Measurements from ENCODE around the gene DOK5.

DOK5 gene

GRCh38 chr20:54608039-54608745 is 132.8 kb downstream of the DOK5 start:
- TF ChIP-seq CTCF (IDR thresholded peaks at IDR 0.05; ENCODE audit: extremely low read depth, missing control alignments): no peak
- DNase-seq (ENCODE audit: low spot score): no peak

- TF ChIP-seq CTCF (IDR thresholded peaks at IDR 0.05; ENCODE audit: extremely low read depth, missing control alignments): no peak
- no peak for DNase-seq (ENCODE audit: low spot score)
Observed at GRCh38 chr20:54608943-54609342, 133.6 kb downstream of the DOK5 start.

- no peak for TF ChIP-seq CTCF (IDR thresholded peaks at IDR 0.05; ENCODE audit: extremely low read depth, missing control alignments)
- no peak for DNase-seq (ENCODE audit: low spot score)
Observed at GRCh38 chr20:54611708-54612412, 136.5 kb downstream of the DOK5 start.

GRCh38 chr20:54618412-54618811 is 143.0 kb downstream of the DOK5 start:
- TF ChIP-seq CTCF (IDR thresholded peaks at IDR 0.05; ENCODE audit: extremely low read depth, missing control alignments): no peak
- DNase-seq (ENCODE audit: low spot score): no peak

GRCh38 chr20:54619181-54619580 is 143.8 kb downstream of the DOK5 start:
- TF ChIP-seq CTCF (IDR thresholded peaks at IDR 0.05; ENCODE audit: extremely low read depth, missing control alignments): no peak
- DNase-seq (ENCODE audit: low spot score): no peak

GRCh38 chr20:54619682-54620081 is 144.3 kb downstream of the DOK5 start:
- TF ChIP-seq CTCF (IDR thresholded peaks at IDR 0.05; ENCODE audit: extremely low read depth, missing control alignments): no peak
- no peak for DNase-seq (ENCODE audit: low spot score)

- no peak for DNase-seq (ENCODE audit: low spot score)
- TF ChIP-seq CTCF (IDR thresholded peaks at IDR 0.05; ENCODE audit: extremely low read depth, missing control alignments): no peak
Observed at GRCh38 chr20:54620611-54621010, 145.2 kb downstream of the DOK5 start.

Data from GM20000 (cell line).